GM12892 (cell line): ENCODE measurements around the gene NFE2L2.
"Not testable (repeated sequence)": the region's sequence is repeated elsewhere in the genome, so short reads cannot be mapped to it uniquely, and the experiment has no call there.

Experiments
- DNase-seq: peaks from one replicate; pipeline ENCODE4 v3.0.0; 2011; ENCODE audit not compliant: insufficient read length
- FAIRE-seq: peaks from 2 replicates; lab custom pipeline; 2011; peaks lifted over from hg19 to GRCh38; lab: Jason Lieb, UNC
- POLR2A ChIP-seq: IDR thresholded peaks from 2 replicates; pipeline ENCODE4 v1.6.1; 2011; ENCODE audit warnings: low read depth, low read length, control low read depth
- POLR2AphosphoS5 ChIP-seq: IDR thresholded peaks from 2 replicates; pipeline ENCODE4 v1.6.1; 2011; ENCODE audit warnings: low read depth, low read length, control low read depth
- TAF1 ChIP-seq: IDR thresholded peaks from 2 replicates; pipeline ENCODE4 v1.6.1; 2011; ENCODE audit warnings: low read depth, mild to moderate bottlenecking, control low read depth, low read length, borderline replicate concordance

Gene NFE2L2

GRCh38 chr2:177275040-177275742 lies 10.7 kb upstream of the NFE2L2 start:
- FAIRE-seq, result no peak
- TF ChIP-seq TAF1 (no peak), POLR2AphosphoS5 (no peak), POLR2A (no peak)
- DNase-seq, result no peak

GRCh38 chr2:177273408-177273807 lies 8.9 kb upstream of the NFE2L2 start:
- TF ChIP-seq POLR2AphosphoS5, result no peak
- no peak for TF ChIP-seq POLR2A
- TF ChIP-seq TAF1, result no peak
- no peak for DNase-seq
- FAIRE-seq, result no peak

GRCh38 chr2:177272765-177273164 lies 8.2 kb upstream of the NFE2L2 start:
- no peak for DNase-seq
- no peak for TF ChIP-seq POLR2AphosphoS5
- no peak for TF ChIP-seq POLR2A
- no peak for TF ChIP-seq TAF1
- FAIRE-seq, result no peak

GRCh38 chr2:177271981-177272666 lies 7.6 kb upstream of the NFE2L2 start:
- TF ChIP-seq TAF1 (no peak), POLR2AphosphoS5 (no peak), POLR2A (no peak)
- DNase-seq (no peak), FAIRE-seq (no peak)

- FAIRE-seq (no peak), DNase-seq (no peak)
- no peak for TF ChIP-seq POLR2AphosphoS5
- no peak for TF ChIP-seq TAF1
- no peak for TF ChIP-seq POLR2A
These were observed 6.0 kb upstream of the NFE2L2 start for GRCh38 chr2:177270531-177270930.

GRCh38 chr2:177268901-177269300 lies 4.4 kb upstream of the NFE2L2 start:
- FAIRE-seq, result no peak
- no peak for DNase-seq
- TF ChIP-seq POLR2A, result no peak
- no peak for TF ChIP-seq POLR2AphosphoS5
- no peak for TF ChIP-seq TAF1

GRCh38 chr2:177268187-177268871 lies 3.8 kb upstream of the NFE2L2 start:
- no peak for TF ChIP-seq TAF1
- TF ChIP-seq POLR2A, result no peak
- no peak for TF ChIP-seq POLR2AphosphoS5

GRCh38 chr2:177266955-177267354 lies 2.4 kb upstream of the NFE2L2 start:
- FAIRE-seq, DNase-seq: not testable (repeated sequence)

More at GRCh38 chr2:177268187-177268871, 3.8 kb upstream of the NFE2L2 start:
- no peak for DNase-seq
- FAIRE-seq, result no peak

- no peak for TF ChIP-seq POLR2A
- TF ChIP-seq POLR2AphosphoS5, result no peak
- no peak for TF ChIP-seq TAF1
- FAIRE-seq (peak; percentile 5), DNase-seq (no peak)
These were observed 1.6 kb upstream of the NFE2L2 start for GRCh38 chr2:177265824-177266817.

GRCh38 chr2:177264209-177264692 lies 276 bp downstream of the NFE2L2 start:
- DNase-seq (no peak), FAIRE-seq (no peak)
- no peak; the same call in 1 of the 2 replicates for TF ChIP-seq TAF1
- TF ChIP-seq POLR2A, result no peak
- TF ChIP-seq POLR2AphosphoS5, result no peak
